Activated CD8-positive, alpha-beta T cell treated with anti-CD3 and anti-CD28 coated beads for 36 hours (primary cell): ENCODE measurements around the gene MAP3K9. TPM values are rescaled to one million over a fixed set of nuclear protein-coding genes. Genes with fewer than 3 reads are reported as not detected.
A peak's percentile ranks its signal among the peaks of the same experiment; 100 is the strongest.

ENCODE experiments used
- ATAC-seq: fragments of 200-7000 bp; cut with Tn5 transposase; one replicate; pipeline ENCODE4 v1.10.0; 2021; ENCODE audit warnings: mild to moderate bottlenecking, moderate library complexity
- CTCF ChIA-PET: fragments of 350-600 bp; sonication (Branson Sonifier 250); formaldehyde crosslinking; loops from one replicate; lab custom pipeline; 2021; ENCODE audit warnings: antibody characterized with exemption; lab: Charles Lee
- POLR2A ChIA-PET: fragments of 350-600 bp; sonication (Branson Sonifier 250); formaldehyde crosslinking; loops from one replicate; lab custom pipeline; 2021; ENCODE audit warnings: antibody characterized with exemption; lab: Charles Lee
- DNase-seq: peaks from one replicate; pipeline ENCODE4 v3.0.0-alpha.2; 2020
- H3K27ac Mint-ChIP-seq: one replicate; pipeline ENCODE4 v1.8.0; 2021; ENCODE audit warnings: mild to moderate bottlenecking, mixed read lengths
- H3K27me3 Mint-ChIP-seq: one replicate; pipeline ENCODE4 v1.8.0; 2021; ENCODE audit warnings: mixed read lengths
- H3K36me3 Mint-ChIP-seq: one replicate; pipeline ENCODE4 v1.8.0; 2021; ENCODE audit warnings: low read depth, mixed read lengths
- H3K4me1 Mint-ChIP-seq: one replicate; pipeline ENCODE4 v1.8.0; 2021; ENCODE audit warnings: low read depth, mixed read lengths
- H3K4me3 Mint-ChIP-seq: one replicate; pipeline ENCODE4 v1.8.0; 2021; ENCODE audit warnings: mild to moderate bottlenecking, moderate library complexity, mixed read lengths
- H3K9me3 Mint-ChIP-seq: one replicate; pipeline ENCODE4 v1.8.0; 2021; ENCODE audit warnings: mixed read lengths
- CTCF ChIP-seq: fragments of 200-600 bp; IDR thresholded peaks from one replicate; pipeline ENCODE4 v1.8.0; 2022; ENCODE audit warnings: antibody characterized with exemption, mild to moderate bottlenecking
- intact Hi-C: fragments of 100-400 bp; cut with micrococcal nuclease; formaldehyde crosslinking; loops from one replicate; pipeline ENCODE4 v1.10.0; 2022
- total RNA-seq, 2 experiments: library from RNA; stranded (reverse); gene quantifications; one replicate each; pipeline ENCODE4 v1.2.3, GENCODE V29; 2021

MAP3K9 gene
- total RNA-seq, 2 experiments from 2014 or later, result 8.0 to 9.6 TPM

DNA sequence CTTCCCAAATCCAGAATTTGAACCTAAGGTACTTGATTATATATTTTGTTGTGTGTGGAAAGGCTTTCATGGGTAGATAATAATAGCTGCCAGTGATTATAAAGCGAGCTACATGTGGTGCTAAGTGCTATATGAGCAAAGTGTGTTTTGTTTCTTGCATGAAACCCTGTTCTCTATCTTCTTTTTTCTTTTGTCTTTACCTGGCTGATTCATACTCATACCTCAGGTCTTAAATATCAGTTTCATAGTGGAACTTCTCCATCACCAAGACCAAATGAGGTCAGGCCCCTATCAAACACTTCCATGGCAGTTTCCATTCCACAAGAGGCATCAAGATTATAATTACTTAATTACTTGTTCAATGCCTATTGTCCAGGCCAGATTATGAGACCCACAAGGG is 6.9 kb downstream of the MAP3K9 start:
- DNase-seq (no peak), ATAC-seq (peak; percentile 39)
- H3K36me3 Mint-ChIP-seq, result peaks cover 19% of the 10 kb centered on the region
- ChIA-PET CTCF (interaction anchor here (1.0 kb wide), 1 partner anchor 105 kb away, joined by 3 read pairs; the partner anchor contains the start of gene PCNX1), POLR2A (interaction anchor here (0.7 to 1.0 kb wide), 2 partner anchors 11 to 21 kb away, joined by 3 read pairs; no protein-coding TSS in a partner anchor)
- no peak for TF ChIP-seq CTCF
- no peak overlapping the region for H3K4me3 Mint-ChIP-seq
- H3K4me1 Mint-ChIP-seq, result peaks cover 19% of the 10 kb centered on the region
- H3K9me3 Mint-ChIP-seq, result no peaks in the 10 kb centered on the region
- intact Hi-C loops, result no loop called here
- no peaks in the 10 kb centered on the region for H3K27me3 Mint-ChIP-seq
- H3K27ac Mint-ChIP-seq, result no peak overlapping the region

DNA sequence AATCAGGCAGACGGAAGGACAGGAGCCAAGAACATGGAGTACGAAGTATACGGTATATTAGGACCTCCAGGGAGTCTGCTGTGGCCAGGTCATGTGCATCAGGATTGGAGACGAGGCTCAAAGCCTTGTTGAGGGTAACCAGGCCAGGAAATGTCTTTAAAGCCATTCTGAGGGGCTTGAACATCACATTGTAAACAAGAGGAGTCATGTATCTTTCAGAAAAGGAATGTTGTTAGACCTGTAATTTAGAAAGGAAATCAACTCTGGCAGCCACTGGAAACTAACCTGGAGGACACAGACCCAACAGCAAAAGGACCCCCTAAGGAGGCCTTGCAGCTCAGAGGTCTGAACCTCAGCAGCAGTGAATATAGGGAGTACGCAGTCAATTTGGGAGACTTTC is 7.5 kb downstream of the MAP3K9 start:
- ATAC-seq (no peak), DNase-seq (no peak)
- H3K27me3 Mint-ChIP-seq, result no peaks in the 10 kb centered on the region
- peaks cover 18% of the 10 kb centered on the region for H3K36me3 Mint-ChIP-seq
- peaks cover 17% of the 10 kb centered on the region for H3K4me1 Mint-ChIP-seq
- no peak overlapping the region for H3K27ac Mint-ChIP-seq
- ChIA-PET POLR2A (interaction anchor here (0.7 to 1.0 kb wide), 2 partner anchors 10 to 21 kb away, joined by 3 read pairs; no protein-coding TSS in a partner anchor), CTCF (interaction anchor here (1.0 kb wide), 1 partner anchor 105 kb away, joined by 3 read pairs; the partner anchor contains the start of gene PCNX1)
- TF ChIP-seq CTCF, result no peak
- intact Hi-C loops, result no loop called here
- H3K9me3 Mint-ChIP-seq, result no peaks in the 10 kb centered on the region
- no peak overlapping the region for H3K4me3 Mint-ChIP-seq

- DNase-seq (no peak), ATAC-seq (no peak)
- ChIA-PET POLR2A (no interaction called here), CTCF (no interaction called here)
- no peaks in the 10 kb centered on the region for H3K27me3 Mint-ChIP-seq
- no peaks in the 10 kb centered on the region for H3K9me3 Mint-ChIP-seq
- intact Hi-C loops, result no loop called here
- no peak overlapping the region for H3K4me3 Mint-ChIP-seq
- H3K27ac Mint-ChIP-seq, result no peak overlapping the region
- TF ChIP-seq CTCF, result no peak
- peaks cover 12% of the 10 kb centered on the region for H3K36me3 Mint-ChIP-seq
- no peaks in the 10 kb centered on the region for H3K4me1 Mint-ChIP-seq
Measured at GRCh38 chr14:70796551-70796950, 12.8 kb downstream of the MAP3K9 start.

- no peak for TF ChIP-seq CTCF
- ChIA-PET POLR2A (no interaction called here), CTCF (interaction anchor here (0.9 kb wide), 1 partner anchor 23 kb away, joined by 3 read pairs; no protein-coding TSS in a partner anchor)
- Mint-ChIP-seq H3K4me3 (no peak overlapping the region), H3K27me3 (no peaks in the 10 kb centered on the region), H3K36me3 (peaks cover 4% of the 10 kb centered on the region), H3K4me1 (no peaks in the 10 kb centered on the region), H3K9me3 (no peaks in the 10 kb centered on the region), H3K27ac (no peak overlapping the region)
- intact Hi-C loops, result no loop called here
- DNase-seq (no peak), ATAC-seq (no peak)
Measured at GRCh38 chr14:70794294-70794693, 15.0 kb downstream of the MAP3K9 start.

- Mint-ChIP-seq H3K27ac (no peak overlapping the region), H3K4me3 (no peak overlapping the region), H3K27me3 (no peaks in the 10 kb centered on the region), H3K36me3 (peaks cover 4% of the 10 kb centered on the region), H3K4me1 (no peaks in the 10 kb centered on the region), H3K9me3 (no peaks in the 10 kb centered on the region)
- ChIA-PET POLR2A (no interaction called here), CTCF (interaction anchor here (1.2 to 1.4 kb wide), 2 partner anchors 21 to 80 kb away, joined by 4 read pairs; no protein-coding TSS in a partner anchor)
- no peak for ATAC-seq
- intact Hi-C loops, result no loop called here
- no peak for TF ChIP-seq CTCF
- no peak for DNase-seq
Measured at GRCh38 chr14:70793637-70794036, 15.7 kb downstream of the MAP3K9 start.
